Posterior cingulate gyrus (tissue), 11 donors: Measurements from ENCODE around the gene PHF23.
A peak's percentile ranks its signal among the peaks of the same experiment; 100 is the strongest.

Experiments
- DNase-seq, 10 donors: peaks; one replicate each; pipeline versions ENCODE4 v3.0.0 to v3.0.0-alpha.2; 2020 to 2021; ENCODE audit warnings: mixed read lengths in 3 of 10
- intact Hi-C: fragments of 100-400 bp; cut with DNase I; formaldehyde crosslinking; loops from one replicate; pipeline ENCODE4 v1.15.1; 2023

The PHF23 gene

GRCh38 chr17:7241090-7241733, 2.0 kb upstream of the PHF23 start:
- DNase-seq: no peak
- intact Hi-C loops: no loop called here

DNA sequence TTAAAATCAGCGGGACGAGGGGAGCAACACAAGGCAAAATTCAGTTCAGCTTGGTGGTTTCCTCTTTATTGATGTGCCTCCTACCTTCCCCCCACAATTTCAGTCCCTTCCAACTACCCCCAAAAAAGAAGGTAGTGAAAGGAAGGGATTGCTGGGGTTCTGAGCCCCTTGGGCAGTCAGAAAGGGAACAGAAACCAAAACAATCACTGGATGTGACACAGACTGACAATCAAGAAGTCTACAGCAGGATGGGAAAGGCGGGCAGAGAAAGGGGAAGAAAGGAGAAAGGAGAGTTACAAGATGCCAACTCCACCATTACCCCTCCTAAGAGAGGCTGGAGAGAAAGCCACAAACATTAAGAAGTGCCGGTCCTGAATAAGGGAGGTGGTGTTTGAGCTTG, 1.1 kb upstream of the PHF23 start:
- peak in 1 of 10 donors; percentile 25 for DNase-seq
- intact Hi-C loops: no loop called here

DNA sequence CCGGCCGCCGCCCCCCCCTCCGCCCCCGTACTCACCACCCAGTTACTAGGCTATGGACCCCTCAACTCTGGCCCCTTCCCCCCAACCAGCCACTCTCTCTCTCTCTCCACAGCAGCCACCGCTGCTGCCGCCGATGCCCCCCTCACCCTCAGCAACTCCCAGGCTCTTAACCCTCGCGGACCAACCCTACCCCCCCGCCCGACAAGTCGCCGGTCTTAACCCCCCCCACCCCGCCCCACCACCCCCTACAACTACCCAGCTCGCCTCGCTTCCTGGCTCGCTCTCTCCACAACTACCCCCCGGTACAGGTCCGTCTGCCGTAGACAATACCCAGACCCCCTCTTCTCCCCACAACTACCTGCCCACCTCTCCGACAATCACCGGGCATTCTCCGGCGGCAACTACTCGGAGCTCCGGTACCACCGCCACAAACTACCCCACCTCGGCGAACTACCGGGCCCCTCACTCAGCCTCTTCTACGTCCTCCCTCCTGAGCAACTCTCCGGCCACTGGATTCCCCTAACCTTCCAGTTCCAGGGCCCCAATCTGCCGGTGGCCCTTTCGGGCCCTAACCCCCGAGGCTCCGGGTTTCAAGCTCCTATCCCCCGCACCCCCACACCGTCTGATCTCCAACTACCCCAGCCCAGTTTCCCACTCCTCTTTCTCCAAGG, 702 bp downstream of the PHF23 start:
- DNase-seq: peak in 3 of 10 donors; percentile 70 to 81 (median 80)

GRCh38 chr17:7237761-7238419, 1.4 kb downstream of the PHF23 start:
- peak; percentile 56 to 91 (median 62) for DNase-seq
- intact Hi-C loops: no loop called here

More for the DNA sequence above, 702 bp downstream of the PHF23 start:
- intact Hi-C loops: no loop called here

GRCh38 chr17:7237266-7237760, 1.9 kb downstream of the PHF23 start:
- DNase-seq: peak in 1 of 10 donors; percentile 2
- intact Hi-C loops: no loop called here

DNA sequence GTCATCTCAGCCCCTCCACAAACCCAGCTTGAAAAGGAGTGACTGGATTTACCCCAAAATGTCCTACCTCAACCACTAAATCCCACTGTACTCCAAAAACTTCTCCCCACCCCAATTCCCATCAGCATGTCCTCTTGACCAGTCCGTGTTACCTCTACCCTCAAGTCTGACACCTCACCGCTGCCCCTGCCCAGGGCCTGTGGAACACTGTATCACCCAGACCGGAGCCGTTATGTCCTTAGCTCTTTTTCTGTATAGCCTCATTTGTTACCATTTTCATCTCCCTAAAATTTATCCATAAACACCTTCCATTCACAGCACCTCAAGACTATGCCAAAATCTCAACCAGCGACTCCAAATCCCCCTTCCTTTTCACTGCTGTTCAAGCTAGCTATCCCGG, 2.4 kb downstream of the PHF23 start:
- intact Hi-C loops: no loop called here
- peak in 3 of 10 donors; percentile 7 to 64 (median 20) for DNase-seq

DNA sequence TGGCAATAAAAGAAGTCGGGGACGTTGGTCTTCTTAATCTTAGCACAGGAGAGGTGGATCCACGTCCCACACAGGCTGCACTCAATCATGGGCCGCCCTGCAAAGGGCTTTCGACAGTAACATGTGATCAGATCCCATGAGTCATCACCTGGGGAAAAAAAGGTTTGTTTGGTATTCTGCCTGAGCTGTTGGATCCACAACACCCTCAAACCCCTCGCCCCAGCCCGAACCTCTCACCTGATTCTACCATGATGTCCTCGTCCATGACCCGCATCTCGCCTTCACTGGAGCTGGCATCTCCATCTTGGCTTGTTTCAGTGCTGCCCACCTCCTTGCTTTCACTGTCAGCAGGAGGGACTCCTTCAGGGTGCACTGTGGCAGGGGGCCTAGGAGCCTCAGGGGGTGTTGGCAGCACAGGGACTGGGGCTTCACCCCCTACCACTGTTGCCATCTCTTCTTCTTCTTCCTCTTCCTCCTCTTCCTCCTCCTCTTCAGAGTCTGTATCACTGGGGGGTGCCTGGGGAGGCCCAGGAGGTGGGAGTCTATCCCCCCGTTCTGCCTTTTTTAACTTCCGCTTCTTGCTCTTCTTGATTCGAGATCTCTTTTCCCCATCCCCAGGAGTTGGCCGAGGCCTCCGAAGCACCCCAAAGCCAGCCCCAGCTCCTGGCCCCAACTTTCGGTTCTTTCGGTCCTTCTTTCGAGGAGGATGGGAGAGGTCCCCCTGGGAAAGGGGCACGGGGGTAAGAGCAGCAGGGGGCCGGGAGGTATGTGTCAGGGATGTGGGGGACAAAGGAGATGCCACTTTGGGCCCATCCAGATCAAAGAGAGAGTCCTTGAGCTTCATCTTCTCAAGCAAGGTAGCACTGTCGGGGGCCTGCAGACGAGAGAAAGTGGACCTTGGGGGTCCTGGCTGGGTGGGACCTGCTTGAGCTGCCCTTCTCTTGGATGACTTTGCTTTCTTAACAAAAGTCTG, 3.3 kb downstream of the PHF23 start:
- DNase-seq: peak in 3 of 10 donors; percentile 60 to 78 (median 62)
- intact Hi-C loops: no loop called here

- intact Hi-C loops: no loop called here
- peak; percentile 94 to 99 (median 96) for DNase-seq
Measured at GRCh38 chr17:7234083-7234951, 4.9 kb downstream of the PHF23 start, which contains the start of gene DVL2. Gene DVL2, minus strand, starts transcription at chr17:7234517. Its CDS starts 255 bp downstream, at chr17:7234262.

- DNase-seq: peak in 1 of 10 donors; percentile 9
- intact Hi-C loops: no loop called here
Measured at GRCh38 chr17:7233701-7234082, 5.6 kb downstream of the PHF23 start.

DNA sequence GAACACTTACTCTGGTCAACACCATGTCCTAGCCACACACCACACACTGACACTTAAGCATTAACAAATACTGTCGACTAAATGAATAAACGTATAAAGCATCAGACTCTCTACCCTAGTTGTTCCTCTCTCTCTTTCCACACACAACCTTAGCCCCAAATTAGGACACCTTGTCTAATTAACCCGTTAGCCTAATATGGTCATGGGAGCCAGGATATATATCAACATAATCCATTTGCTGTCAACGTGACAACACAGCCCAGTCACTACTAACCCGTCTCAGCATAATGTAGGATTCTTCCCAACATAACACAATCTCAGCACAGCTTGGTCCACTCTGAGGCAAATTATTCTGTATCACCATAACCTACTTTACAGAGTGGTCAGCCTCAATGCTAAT, 7.1 kb downstream of the PHF23 start:
- no peak for DNase-seq
- intact Hi-C loops: no loop called here

GRCh38 chr17:7229504-7229903, 9.8 kb downstream of the PHF23 start:
- peak in 2 of 10 donors; percentile 6 to 70 for DNase-seq
- intact Hi-C loops: no loop called here

GRCh38 chr17:7228920-7229319, 10.3 kb downstream of the PHF23 start:
- intact Hi-C loops: no loop called here
- peak in 1 of 10 donors; percentile 52 for DNase-seq

GRCh38 chr17:7226721-7227710, 12.2 kb downstream of the PHF23 start:
- intact Hi-C loops: no loop called here
- peak in 1 of 10 donors; percentile 84 for DNase-seq

GRCh38 chr17:7225711-7226331, 13.4 kb downstream of the PHF23 start:
- intact Hi-C loops: no loop called here
- DNase-seq: peak in 1 of 10 donors; percentile 77

DNA sequence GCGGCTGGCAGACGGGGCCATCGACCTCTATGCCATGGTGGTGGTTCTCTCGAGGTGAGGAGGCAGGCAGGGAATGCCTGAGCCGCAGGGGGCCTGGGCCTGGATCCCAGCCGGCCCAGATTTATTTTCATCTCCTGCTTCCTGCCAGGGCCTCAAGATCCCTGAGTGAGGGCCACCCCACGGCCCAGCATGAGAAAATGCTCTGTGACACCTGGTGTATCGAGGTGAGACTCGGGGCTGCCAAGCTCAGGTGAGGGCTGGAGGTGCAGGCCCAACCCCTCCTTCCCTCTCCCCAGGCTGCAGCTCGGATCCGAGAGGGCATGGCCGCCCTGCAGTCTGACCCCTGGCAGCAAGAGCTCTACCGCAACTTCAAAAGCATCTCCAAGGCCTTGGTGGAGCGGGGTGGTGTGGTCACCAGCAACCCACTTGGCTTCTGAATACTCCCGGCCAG, 14.6 kb downstream of the PHF23 start:
- intact Hi-C loops: no loop called here
- peak in 3 of 10 donors; percentile 22 to 72 (median 70) for DNase-seq

DNA sequence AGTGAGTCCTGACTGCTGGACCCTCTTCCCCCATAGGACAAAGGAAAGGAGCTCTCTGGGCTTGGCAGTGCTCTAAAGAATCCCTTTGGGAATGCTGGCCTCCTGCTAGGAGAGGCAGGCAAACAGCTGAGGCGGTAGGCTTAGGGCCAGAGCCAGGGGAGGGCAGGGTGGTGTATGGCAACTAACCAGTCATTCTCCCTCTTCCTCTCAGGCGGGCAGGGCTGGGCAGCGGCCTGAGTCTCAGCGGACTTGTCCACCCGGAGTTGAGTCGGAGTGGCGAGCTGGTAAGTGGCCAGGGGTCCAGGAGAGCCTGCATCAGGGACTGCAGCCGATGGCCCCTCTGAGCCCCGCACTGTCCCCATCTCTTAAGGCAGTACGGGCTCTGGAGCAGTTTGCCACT, 15.1 kb downstream of the PHF23 start:
- intact Hi-C loops: no loop called here
- peak in 3 of 10 donors; percentile 24 to 80 (median 79) for DNase-seq

DNA sequence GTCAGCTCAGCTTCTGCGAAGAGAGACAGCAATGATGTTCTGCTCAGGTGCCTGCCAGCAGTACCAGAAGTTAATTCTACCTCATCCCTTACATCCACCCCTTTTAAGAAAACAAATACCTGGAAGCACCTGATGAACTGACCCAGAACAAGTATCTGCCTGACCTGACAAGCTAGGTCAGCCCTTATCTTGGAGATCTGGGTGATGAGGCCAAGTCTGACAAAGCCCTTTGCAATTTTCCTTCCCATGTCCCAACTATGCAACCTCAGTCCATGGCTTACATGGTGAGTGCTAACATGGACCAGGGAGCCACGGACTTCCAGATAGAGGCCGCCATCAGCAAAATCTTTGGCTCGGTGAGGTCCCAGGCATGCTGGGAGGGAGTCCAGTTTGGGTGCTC, 15.9 kb downstream of the PHF23 start:
- intact Hi-C loops: no loop called here
- no peak for DNase-seq
